Cerebellar nuclear complex (tissue), 1 donor: Measurements from ENCODE around the gene KIF6.
"Not testable (repeated sequence)": the region's sequence is repeated elsewhere in the genome, so short reads cannot be mapped to it uniquely, and the experiment has no call there.

Experiments used
- DNase-seq, 2 experiments: peaks; one replicate each; lab custom pipeline; 2025; lab: John Stamatoyannopoulos, UW

The KIF6 gene

GRCh38 chr6:39553029-39553428, 172.2 kb downstream of the KIF6 start:
- no peak for DNase-seq

- DNase-seq: no peak
Measured at GRCh38 chr6:39550191-39550590, 175.0 kb downstream of the KIF6 start.

- DNase-seq: no peak
Measured at GRCh38 chr6:39546731-39547130, 178.5 kb downstream of the KIF6 start.

DNA sequence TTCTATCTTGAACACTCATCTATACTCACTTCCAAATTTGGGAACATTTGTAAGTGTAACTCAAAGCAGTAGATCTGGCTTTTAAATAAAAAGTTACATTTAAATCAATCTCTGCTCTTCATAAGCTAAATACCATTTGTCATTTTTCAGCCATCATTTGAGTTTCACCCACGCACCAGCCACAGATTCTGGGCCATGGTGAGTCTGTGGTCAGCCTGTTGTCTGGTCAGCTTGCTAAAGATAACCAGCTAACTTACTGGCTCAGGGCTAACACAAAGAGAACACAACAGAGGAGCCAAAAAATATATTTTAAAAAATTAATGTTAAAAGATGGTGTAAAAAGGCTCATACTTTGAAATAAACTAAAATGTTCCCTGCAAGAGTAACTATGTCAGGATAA, 181.3 kb downstream of the KIF6 start:
- DNase-seq: no peak

GRCh38 chr6:39543095-39543494, 182.1 kb downstream of the KIF6 start:
- no peak for DNase-seq

DNA sequence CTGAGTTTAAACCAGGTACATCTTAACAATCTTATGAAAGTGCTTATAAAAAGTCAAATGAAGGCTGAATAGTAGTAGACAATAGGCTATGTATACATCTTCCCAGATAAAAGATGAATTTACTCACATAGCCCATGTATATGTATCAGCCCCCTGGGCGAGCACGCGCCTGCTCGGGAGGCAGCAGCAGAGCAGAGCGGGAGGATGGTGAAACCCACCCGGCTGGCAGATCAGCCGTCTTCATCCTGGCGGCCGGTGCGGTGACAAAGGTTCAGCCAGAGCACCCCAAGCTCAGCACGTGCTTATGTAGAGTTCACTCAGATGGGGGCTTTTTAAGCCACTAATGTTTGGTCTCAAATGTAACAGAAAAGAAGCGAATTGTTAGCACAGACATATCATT, 184.8 kb downstream of the KIF6 start:
- DNase-seq: no peak

DNA sequence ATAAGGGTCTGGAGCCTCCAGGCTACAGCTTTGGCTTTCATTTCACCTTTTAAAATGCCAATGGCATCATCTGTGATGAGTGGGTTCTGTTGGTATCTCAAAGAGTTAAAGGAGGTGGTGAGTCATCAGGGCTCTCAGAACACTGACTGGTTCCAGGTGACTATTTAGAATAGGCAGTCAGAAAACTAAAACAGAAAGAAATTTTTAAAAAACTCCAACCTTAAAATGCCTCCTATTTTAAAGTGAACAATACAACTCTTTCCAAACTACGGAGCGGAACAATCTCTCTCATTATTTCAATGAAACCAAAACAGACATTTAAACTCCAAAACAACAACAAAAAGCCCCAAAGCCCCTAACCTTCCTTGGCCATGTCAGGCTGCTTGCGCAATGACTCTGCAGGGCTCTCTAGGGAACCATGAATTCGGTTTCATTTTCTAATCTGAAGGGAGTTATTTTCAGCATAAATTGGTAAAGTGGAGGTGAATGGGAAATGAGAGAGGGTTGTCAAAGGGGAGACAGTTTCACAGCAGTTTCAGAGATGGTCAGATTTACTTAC, 194.9 kb downstream of the KIF6 start:
- no peak for DNase-seq

- DNase-seq: no peak
Measured at GRCh38 chr6:39527792-39528564, 197.2 kb downstream of the KIF6 start.

DNA sequence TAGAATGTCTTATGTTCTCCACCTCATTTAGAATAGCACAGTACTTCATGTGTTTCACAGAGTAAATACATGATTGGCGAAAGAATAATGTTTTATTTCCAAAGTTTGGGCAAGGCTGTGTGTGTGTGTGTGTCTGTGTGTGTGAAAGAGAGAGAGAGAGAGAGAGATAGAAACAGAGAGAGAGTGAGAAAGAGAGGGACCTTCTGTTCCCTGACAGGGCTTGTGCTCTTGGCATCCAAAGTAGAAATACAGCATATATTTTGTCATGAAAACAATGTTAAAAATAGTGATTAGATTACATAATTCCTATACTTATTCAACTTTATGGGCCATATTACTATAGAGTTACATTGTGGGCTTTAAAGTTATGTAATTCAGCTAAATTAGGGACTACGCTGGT, 201.2 kb downstream of the KIF6 start:
- DNase-seq: no peak

DNA sequence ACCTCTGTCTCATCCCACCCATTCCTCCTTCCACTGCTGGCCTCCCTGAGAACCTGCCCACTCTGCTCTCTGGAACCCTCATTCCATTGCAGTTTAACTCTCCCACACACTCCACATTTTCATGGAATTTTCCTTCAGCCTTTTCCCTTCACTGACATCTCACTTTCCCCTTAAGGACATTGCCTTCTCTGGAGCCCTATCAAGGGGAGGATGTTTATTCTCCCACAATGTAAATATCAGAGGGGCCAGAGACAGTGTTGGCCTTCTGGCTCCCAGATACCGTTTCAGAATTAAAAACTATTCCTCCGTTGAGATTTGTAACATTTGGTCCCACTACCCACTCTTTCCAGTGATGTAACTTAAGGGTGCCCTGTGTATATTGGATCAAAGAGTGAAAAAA, 203.2 kb downstream of the KIF6 start:
- no peak for DNase-seq

DNA sequence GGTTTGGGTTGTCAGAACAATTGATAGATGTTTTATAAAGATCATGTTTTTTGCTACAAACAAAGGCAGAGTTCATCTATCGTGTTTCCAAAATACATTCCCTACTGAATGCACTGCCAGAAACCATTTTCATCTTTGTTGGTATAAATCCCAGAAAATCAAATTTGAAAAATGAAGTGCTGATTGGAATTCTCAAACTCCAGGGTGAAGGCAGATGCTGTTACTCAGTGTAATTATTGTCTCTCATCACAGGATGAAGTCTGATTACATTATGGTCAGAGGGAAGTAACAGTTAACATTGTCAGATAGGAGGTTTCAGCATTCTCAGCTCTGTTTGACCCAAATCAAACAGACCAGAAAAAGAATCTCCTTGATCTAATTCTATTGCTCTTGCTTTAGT, 204.3 kb downstream of the KIF6 start:
- DNase-seq: no peak

- no peak for DNase-seq
Measured at GRCh38 chr6:39520411-39520810, 204.8 kb downstream of the KIF6 start.

DNA sequence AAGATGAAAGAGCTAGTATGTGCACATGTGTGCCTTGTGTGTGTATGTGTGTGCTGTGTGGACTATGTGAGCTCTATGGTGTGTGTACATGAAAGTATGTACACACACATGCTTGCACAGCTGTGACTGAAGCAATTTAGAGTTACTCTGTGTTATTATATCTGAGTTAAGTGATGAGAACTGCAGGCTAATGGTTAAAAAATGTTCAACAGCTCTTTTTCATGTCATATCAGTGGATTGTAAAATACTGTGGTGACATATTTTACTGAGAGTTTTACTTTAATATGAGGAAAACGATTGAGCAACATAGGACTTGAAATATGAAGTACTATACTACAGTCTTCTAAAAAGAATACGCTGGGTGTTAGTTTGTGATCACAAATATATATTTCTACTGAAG, 207.0 kb downstream of the KIF6 start:
- DNase-seq: no peak

DNA sequence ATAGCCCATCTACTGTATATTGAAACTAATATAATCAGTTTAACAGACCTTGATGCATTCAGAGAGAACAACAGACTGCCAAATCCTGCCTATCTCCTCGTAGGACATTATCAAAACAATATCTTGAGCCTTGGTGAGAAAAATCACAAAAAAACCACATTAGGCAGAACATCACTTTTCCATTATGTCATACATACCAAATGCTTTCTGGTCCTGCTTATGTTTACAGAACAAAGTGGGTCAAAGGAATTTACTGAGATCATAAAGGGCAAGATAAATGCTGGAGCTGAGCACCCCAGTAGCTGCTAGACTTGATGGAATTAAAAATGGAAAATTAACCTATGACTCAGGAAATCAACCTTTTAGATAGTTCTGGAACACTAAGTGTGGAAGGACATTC, 207.5 kb downstream of the KIF6 start:
- no peak for DNase-seq

DNA sequence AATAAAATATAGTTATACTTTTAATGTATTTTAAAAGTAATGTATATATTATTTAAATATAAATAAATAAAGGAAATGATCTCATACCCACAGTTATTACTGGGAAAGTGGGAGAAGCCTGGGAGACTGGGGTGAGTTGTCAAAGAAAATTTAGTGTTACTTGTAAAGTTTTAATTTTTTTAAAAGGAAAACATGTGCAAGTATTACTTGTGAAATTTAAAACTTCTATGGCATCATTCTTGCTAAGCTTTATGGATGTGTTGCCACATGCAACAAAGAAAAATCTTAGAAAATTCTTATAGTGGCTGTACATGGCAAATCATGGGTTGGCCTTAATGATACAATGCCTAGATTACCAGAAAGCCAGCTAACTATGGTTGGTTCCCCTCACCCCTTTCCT, 208.7 kb downstream of the KIF6 start:
- no peak for DNase-seq

DNA sequence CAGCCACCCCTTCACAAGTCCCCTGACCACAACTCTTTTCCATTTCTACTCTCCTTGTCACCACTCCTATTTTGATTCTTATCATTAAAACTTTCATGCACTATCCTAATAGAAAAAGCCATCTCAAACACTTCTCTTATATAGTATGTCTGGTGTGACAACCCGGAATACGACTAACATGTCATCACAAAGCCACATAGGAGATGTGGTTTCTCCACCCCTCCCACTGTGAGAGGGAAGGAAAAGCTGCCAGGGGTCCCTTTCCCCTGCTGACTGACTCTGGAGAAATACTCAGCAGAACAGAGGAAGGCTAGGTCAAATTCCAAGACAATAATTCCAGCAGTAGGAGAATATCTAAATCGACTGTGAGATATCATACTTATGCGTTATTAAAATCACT, 209.7 kb downstream of the KIF6 start:
- DNase-seq: no peak

GRCh38 chr6:39515006-39515405, 210.2 kb downstream of the KIF6 start:
- DNase-seq: no peak

DNA sequence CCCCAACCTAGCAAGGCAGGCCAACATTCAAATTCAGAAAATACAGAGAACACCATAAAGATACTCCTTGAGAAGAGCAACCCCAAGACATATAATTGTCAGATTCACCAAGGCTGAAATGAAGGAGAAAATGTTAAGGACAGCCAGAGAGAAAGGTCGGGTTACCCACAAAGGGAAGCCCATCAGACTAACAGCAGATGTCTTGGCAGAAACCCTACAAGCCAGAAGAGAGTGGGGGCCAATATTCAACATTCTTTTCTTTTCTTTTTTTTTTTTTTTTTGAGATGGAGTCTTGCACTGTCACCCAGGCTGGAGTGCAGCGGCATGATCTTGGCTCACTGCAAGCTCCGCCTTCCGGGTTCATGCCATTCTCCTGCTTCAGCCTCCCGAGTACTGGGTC, 215.4 kb downstream of the KIF6 start:
- DNase-seq: not testable (repeated sequence)

- DNase-seq: no peak
Measured at GRCh38 chr6:39508515-39508914, 216.7 kb downstream of the KIF6 start.

DNA sequence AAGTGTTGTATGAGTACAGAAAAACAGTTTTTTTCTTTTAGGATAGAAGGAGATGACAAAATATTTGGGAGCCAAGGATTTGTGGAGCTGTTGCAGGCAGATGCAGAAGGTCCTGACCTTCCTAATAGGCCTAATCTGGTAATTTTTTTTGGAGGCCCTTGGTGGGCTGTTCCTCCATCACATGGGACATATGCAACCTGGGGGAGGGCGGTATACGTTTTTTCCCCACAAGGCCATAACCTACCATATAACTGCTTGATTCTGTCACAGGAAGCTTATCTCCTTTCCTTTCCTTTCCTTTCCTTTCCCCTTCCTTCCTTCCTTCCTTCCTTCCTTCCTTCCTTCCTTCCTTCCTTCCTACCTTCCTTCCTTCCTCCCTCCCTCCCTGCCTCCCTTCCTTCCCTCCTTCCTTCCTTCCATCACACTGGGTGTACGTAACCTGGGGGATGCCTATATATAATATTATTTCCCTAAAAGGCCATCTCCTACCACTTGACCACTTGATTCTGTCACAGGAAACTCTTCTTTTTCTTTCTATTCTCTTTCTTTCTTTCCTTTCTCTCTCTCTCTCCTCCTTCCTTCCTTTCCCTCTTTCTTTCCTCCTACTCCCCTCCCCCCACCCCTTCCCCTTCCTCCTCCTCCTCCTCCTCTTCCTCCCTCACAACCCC, 217.7 kb downstream of the KIF6 start:
- DNase-seq: no peak

GRCh38 chr6:39502362-39502955, 222.7 kb downstream of the KIF6 start:
- DNase-seq: not testable (repeated sequence)

DNA sequence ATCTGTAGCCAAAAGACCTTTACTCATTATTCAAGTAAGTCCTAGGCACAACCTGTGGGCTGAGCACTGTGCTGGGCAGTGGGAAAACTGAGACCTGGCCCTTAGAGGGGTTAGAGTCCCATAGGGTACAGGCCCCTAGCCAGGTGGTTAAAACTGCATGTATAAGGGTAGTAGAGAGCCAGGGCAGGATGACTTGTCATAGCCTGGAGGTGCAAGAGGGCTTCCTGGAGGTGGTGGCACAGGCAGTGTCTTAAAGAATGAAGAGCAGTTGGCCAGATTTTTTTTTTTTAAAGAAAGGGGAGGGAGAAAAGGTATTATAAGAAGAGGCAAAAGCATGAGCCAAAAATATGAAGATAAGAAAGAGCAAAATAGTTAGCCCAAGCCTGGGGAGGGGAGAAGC, 226.2 kb downstream of the KIF6 start:
- DNase-seq: no peak

- no peak for DNase-seq
Measured at GRCh38 chr6:39498096-39498495, 227.1 kb downstream of the KIF6 start.
